Smooth muscle cell of bladder (primary cell): ENCODE results near the gene CHAC1. TPM values are rescaled to one million over a fixed set of nuclear protein-coding genes. Genes with fewer than 3 reads are reported as not detected.

Source experiments
- total RNA-seq: library from RNA; depleted of rRNA; stranded (reverse); fragments of >200 nt; gene quantifications from 2 replicates; pipeline ENCODE4 v1.2.3, GENCODE V29; 2014

CHAC1 gene
- total RNA-seq, result 17.5 and 40.8 TPM in 2 replicates

GRCh38 chr15:40952901-40953712 is at the start of gene CHAC1:
Gene CHAC1, plus strand, starts transcription at chr15:40953471. Its CDS starts 113 bp downstream, at chr15:40953584.

GRCh38 chr15:40928821-40929659 is 24.2 kb upstream of the CHAC1 start, which contains the start of gene DLL4:
Gene DLL4, plus strand, starts transcription at chr15:40929340. Its CDS starts 329 bp downstream, at chr15:40929669.

Other genes starting within 250 kb of the CHAC1 start
- gene RMDN3, start 198.2 kb upstream of the CHAC1 start, total RNA-seq, result 14.5 and 20.2 TPM in 2 replicates
- 3.2 and 5.0 TPM in 2 replicates for gene GCHFR, start 189.4 kb upstream of the CHAC1 start, total RNA-seq
- not detected in 2 replicates for gene C15orf62, start 183.5 kb upstream of the CHAC1 start, total RNA-seq
- gene ZFYVE19, start 146.4 kb upstream of the CHAC1 start, total RNA-seq, result 17.0 and 20.1 TPM in 2 replicates
- gene DNAJC17, start 146.0 kb upstream of the CHAC1 start, total RNA-seq, result 13.8 and 14.1 TPM in 2 replicates
- not detected in 2 replicates for gene PPP1R14D, start 124.8 kb upstream of the CHAC1 start, total RNA-seq
- 0.18 and 0.43 TPM in 2 replicates for gene SPINT1, start 109.4 kb upstream of the CHAC1 start, total RNA-seq
- gene RHOV, start 79.2 kb upstream of the CHAC1 start, total RNA-seq, result under 0.01 TPM in 1 of 2 replicates, not detected in the other
- gene VPS18, start 59.0 kb upstream of the CHAC1 start, total RNA-seq, result 35.3 and 54.5 TPM in 2 replicates
- 0.46 and 0.85 TPM in 2 replicates for gene DLL4, start 24.1 kb upstream of the CHAC1 start, total RNA-seq
- 16.2 and 18.3 TPM in 2 replicates for gene INO80, start 162.8 kb downstream of the CHAC1 start, total RNA-seq